B cell (primary cell): ENCODE results near the gene RAD51C.
"Not testable (repeated sequence)": the region's sequence is repeated elsewhere in the genome, so short reads cannot be mapped to it uniquely, and the experiment has no call there.

ENCODE experiments used
- EZH2 ChIP-seq: IDR thresholded peaks from 2 replicates; pipeline ENCODE4 v1.6.1; 2012; ENCODE audit warnings: borderline replicate concordance, low read depth, mild to moderate bottlenecking, moderate library complexity, low read length; ENCODE audit not compliant: insufficient read depth, poor library complexity, severe bottlenecking
- TF ChIP-seq, protein P1 (sequence below): fragments of 200-600 bp; IDR thresholded peaks from one replicate; pipeline ENCODE4 v1.8.0; 2022; ENCODE audit warnings: antibody characterized with exemption, mild to moderate bottlenecking

DNA sequence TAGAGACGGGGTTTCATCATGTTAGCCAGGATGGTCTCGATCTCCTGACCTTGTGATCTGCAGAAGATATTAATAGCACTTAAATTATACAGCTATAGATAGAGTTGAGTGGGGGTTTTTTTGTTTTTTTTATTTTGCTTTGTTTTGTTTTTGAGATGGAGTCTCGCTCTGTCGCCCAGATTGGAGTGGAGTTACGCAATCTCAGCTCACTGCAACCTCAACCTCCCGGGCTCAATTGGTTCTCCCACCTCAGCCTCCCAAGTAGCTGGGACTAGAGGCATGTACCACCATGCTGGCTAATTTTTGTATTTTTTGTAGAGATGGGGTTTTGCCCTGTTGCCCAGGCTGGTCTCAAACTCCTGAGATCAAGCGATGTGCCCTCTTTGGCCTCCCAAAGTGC, 2.4 kb upstream of the RAD51C start:
- TF ChIP-seq, protein P1, sequence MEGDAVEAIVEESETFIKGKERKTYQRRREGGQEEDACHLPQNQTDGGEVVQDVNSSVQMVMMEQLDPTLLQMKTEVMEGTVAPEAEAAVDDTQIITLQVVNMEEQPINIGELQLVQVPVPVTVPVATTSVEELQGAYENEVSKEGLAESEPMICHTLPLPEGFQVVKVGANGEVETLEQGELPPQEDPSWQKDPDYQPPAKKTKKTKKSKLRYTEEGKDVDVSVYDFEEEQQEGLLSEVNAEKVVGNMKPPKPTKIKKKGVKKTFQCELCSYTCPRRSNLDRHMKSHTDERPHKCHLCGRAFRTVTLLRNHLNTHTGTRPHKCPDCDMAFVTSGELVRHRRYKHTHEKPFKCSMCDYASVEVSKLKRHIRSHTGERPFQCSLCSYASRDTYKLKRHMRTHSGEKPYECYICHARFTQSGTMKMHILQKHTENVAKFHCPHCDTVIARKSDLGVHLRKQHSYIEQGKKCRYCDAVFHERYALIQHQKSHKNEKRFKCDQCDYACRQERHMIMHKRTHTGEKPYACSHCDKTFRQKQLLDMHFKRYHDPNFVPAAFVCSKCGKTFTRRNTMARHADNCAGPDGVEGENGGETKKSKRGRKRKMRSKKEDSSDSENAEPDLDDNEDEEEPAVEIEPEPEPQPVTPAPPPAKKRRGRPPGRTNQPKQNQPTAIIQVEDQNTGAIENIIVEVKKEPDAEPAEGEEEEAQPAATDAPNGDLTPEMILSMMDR: not testable (repeated sequence)
- TF ChIP-seq EZH2: not testable (repeated sequence)
